ENCODE measurements around the gene ZNF710.

Gene ZNF710

GRCh38 chr15:90082140-90082715 lies 81.1 kb downstream of the ZNF710 start:
- DNase-seq (ENCODE audit: low read depth), result no peak

- no peak for DNase-seq (ENCODE audit: low read depth)
Observed at GRCh38 chr15:90083419-90083818, 82.3 kb downstream of the ZNF710 start.

- no peak for DNase-seq (ENCODE audit: low read depth)
Observed at GRCh38 chr15:90083954-90084607, 83.0 kb downstream of the ZNF710 start.

GRCh38 chr15:90084876-90085423 lies 83.8 kb downstream of the ZNF710 start:
- DNase-seq (ENCODE audit: low read depth), result no peak

- DNase-seq (ENCODE audit: low read depth), result no peak
Observed at GRCh38 chr15:90085565-90085964, 84.4 kb downstream of the ZNF710 start.

GRCh38 chr15:90086868-90087268 lies 85.7 kb downstream of the ZNF710 start:
- no peak for DNase-seq (ENCODE audit: low read depth)

GRCh38 chr15:90087454-90088154 lies 86.5 kb downstream of the ZNF710 start:
- DNase-seq (ENCODE audit: low read depth), result no peak

GRCh38 chr15:90090226-90090848 lies 89.2 kb downstream of the ZNF710 start:
- DNase-seq (ENCODE audit: low read depth), result no peak

- no peak for DNase-seq (ENCODE audit: low read depth)
Observed at GRCh38 chr15:90091156-90091931, 90.2 kb downstream of the ZNF710 start.

- no peak for DNase-seq (ENCODE audit: low read depth)
Observed at GRCh38 chr15:90095521-90095959, 94.4 kb downstream of the ZNF710 start.

GRCh38 chr15:90097475-90097874 lies 96.4 kb downstream of the ZNF710 start:
- DNase-seq (ENCODE audit: low read depth), result peak; percentile 34

GRCh38 chr15:90099072-90099867 lies 98.1 kb downstream of the ZNF710 start:
- DNase-seq (ENCODE audit: low read depth), result no peak

- DNase-seq (ENCODE audit: low read depth), result no peak
Observed at GRCh38 chr15:90099868-90100831, 99.0 kb downstream of the ZNF710 start.

- no peak for DNase-seq (ENCODE audit: low read depth)
Observed at GRCh38 chr15:90101130-90101968, 100.2 kb downstream of the ZNF710 start.

- peak; percentile 57 for DNase-seq (ENCODE audit: low read depth)
Observed at GRCh38 chr15:90101969-90102890, 101.1 kb downstream of the ZNF710 start, which contains the start of gene IDH2. Gene IDH2 (minus strand): TSS chr15:90102468. CDS start chr15:90102390, 78 bp downstream.

GRCh38 chr15:90103701-90104329 lies 102.7 kb downstream of the ZNF710 start:
- no peak for DNase-seq (ENCODE audit: low read depth)

GRCh38 chr15:90104551-90104950 lies 103.4 kb downstream of the ZNF710 start:
- DNase-seq (ENCODE audit: low read depth), result no peak
